ENCODE results near the gene SORCS2.

Gene SORCS2

GRCh38 chr4:7192252-7193029 is at the start of gene SORCS2:
Gene SORCS2, plus strand, starts transcription at chr4:7192538.
- in situ Hi-C loops (cut with HindIII; ENCODE audit: low sequenced_read_pairs) = no loop called here

- in situ Hi-C loops (cut with HindIII; ENCODE audit: low sequenced_read_pairs) = no loop called here
These were observed 47.7 kb upstream of the SORCS2 start for GRCh38 chr4:7144374-7145290.

DNA sequence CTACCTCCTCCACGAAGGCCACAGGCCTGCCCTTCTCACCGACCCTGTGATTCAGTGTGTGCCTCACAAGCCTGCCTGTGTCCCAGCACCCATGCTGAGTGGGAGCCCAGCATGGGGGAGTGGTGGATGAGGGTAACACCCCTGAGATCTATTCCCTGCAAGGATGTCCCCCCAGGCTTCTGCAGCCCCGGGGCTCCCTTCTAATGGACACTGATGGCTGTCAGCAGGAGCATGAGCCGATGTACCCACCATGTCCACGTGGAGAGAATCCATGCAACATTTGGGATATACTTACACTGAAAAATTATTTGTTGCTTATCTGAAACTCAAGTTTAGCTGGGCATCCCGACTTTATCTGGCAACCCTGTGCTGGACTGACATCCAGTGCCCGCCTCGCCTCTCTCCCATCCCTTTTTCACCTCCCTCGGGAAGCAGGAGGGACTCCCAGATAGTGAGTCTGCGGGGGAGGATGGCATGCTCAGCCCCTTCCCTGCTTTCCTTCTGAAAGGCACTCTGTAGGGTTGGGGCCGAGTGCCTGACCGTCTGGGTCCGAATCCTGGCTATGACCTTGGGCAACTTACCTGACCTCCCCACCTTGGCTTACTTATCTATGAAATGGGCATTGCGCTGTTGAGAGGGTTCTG is 46.9 kb upstream of the SORCS2 start:
- in situ Hi-C loops (cut with HindIII; ENCODE audit: low sequenced_read_pairs) = no loop called here

DNA sequence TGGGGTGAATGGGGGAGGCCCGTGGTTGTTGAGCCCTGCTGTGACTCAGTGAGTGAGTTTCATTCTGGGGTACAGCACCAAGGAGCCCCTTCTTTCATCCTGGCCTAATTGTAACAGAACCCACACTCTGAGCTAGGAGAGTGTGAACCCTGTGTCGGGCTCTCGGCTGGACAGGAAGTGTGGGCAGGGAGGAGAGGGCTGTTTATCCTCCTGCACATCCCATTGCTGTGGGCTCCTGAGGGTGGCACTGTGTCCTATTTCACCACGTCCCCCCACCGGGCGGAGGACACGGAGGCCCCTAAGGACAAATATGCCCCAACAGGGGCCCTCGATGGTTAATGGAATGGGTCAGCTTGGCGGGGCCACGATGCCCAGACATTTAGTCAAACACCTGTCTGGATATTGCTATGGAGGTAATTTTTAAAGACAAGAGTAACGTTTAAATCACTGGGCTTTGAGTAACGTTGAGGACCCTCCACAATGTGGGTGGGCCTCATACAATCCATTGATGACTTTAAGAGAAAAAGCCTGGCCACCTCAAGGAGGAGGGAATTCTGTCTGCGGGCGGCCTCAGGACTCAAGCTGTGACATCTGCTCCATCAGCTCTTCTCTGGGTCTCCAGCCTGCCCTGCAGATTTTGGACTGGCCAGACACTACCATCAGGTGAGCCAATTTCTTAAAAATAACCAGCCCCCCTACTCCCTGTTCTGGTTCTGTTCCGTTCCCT is 46.1 kb upstream of the SORCS2 start:
- in situ Hi-C loops (cut with HindIII; ENCODE audit: low sequenced_read_pairs) = no loop called here

GRCh38 chr4:7146786-7147115 is 45.6 kb upstream of the SORCS2 start:
- in situ Hi-C loops (cut with HindIII; ENCODE audit: low sequenced_read_pairs) = no loop called here

DNA sequence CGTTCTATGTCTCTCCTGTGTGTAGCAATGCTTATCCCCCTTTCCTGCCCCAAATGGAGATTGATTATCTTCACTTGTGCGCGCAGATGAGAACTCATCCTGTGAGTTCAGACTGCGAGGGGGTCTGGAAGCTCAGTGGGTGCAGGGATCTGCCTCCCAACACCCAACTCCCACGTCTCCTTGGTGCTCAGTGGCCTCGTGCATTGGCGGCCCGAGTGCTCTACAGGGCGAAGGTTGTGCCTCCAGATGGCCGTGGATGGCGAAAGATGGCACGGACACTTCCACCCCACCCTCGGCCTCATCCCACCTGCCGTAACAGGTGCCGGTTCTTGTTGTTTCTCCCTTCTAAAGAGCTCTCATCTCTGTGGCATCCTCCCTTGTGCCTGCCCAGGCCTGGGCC is 45.1 kb upstream of the SORCS2 start:
- in situ Hi-C loops (cut with HindIII; ENCODE audit: low sequenced_read_pairs) = no loop called here

DNA sequence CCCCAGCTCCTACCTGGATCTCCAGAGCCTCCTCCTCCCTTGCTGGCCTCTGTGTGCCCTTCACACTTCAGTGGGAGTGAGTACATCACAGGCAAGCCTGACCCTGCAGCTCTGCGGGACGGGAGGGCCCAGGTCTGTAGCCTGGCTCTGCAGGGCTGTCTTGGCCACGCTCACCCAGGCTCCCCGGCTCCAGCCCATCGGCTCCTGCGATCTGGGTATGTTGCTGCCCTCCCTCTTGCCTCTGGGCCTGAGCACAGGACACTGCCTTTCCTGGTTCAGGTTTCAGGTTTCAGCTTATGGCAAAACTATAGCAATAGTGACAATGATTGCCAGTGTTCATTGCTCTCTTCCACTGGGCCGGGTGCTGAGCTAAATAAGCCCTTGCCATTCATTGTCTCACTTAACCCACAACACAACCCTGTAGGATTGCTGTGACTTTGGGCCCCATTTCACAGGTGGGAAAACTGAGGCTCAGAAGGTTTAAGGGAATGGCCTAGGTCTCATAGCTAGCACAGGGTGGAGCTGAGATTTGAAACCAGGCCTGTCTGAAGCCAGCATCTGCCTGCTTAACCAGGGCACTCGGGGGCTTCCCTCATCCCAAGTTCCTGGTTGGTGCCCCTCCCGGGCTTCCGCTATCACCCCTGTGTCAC is 44.6 kb upstream of the SORCS2 start:
- in situ Hi-C loops (cut with HindIII; ENCODE audit: low sequenced_read_pairs) = no loop called here

- in situ Hi-C loops (cut with HindIII; ENCODE audit: low sequenced_read_pairs) = no loop called here
These were observed 44.0 kb upstream of the SORCS2 start for GRCh38 chr4:7148337-7148736.

DNA sequence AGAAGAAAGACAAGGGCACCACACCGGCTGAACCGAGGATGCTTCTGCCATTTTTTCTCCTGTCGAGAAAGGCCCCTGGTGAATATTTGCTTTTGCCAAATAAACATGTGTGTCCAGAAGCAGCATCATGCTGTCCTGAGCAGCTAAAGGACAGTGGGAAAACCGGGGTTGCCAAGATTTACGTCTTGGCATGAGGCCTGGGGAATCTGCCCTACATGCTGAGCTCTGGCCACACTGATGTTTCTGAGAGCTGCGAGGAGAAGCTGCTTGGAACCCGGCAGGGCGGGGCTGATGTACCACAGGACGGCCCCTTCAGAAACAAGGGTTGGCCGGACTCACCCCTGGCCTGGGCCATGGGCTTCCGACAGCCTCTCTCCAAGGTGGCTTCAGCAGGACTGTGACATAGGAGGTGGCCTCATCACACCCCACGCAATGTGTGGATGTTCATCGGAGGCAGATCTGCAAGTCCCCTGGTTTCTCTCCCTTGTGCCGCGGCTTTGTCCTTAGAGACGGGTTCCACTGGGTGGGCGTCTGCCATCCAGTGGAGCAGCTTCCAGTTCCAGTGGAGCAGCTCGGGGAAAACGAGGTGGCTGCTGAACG is 42.2 kb upstream of the SORCS2 start:
- in situ Hi-C loops (cut with HindIII; ENCODE audit: low sequenced_read_pairs) = no loop called here

DNA sequence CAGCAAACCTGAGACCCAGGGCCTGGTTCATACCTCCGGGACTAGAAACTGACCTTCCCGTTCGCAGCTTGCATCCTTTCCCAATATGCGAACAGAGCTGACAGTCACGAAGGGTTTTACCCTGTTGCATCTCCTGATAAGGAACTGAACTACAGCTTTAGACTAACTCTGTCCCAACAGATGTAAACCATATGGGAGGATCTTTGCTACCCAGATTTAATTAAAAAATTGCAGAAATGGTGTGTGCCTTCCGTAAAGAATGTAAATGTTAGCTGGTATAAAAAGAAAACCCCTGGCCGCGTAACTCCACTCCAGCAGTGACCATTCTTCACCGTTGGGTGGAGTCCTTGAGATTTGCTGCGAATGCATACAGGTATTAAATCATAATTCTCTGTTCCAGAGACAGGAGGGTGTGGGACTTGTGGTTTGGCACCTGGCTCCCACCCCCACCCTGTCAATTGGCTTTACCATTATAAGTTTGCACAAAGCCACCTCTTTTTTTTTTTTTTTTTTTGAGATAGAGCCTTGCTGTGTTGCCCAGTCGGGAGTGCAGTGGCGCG is 40.6 kb upstream of the SORCS2 start:
- in situ Hi-C loops (cut with HindIII; ENCODE audit: low sequenced_read_pairs) = no loop called here

DNA sequence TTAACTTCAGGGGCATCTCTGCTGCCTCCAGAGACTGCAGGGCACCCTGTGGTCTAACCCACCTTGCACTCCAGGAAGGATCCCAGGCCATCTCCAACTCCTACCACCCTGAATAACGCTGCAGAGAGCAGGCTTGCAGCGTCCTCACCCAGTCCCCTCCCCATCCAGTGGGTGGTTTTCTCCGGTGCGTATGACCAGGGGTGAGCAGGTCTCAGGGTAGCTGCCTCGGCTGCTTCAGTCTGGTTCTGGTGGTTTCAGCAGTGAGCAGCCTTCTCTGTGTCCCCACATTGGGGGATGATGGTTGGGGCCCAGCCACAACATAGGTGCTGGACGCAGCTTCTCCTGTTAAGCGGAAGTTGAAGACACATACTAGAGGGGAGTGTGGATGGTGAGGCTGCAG is 38.6 kb upstream of the SORCS2 start:
- in situ Hi-C loops (cut with HindIII; ENCODE audit: low sequenced_read_pairs) = no loop called here

GRCh38 chr4:7154351-7154981 is 37.9 kb upstream of the SORCS2 start:
- in situ Hi-C loops (cut with HindIII; ENCODE audit: low sequenced_read_pairs) = no loop called here

DNA sequence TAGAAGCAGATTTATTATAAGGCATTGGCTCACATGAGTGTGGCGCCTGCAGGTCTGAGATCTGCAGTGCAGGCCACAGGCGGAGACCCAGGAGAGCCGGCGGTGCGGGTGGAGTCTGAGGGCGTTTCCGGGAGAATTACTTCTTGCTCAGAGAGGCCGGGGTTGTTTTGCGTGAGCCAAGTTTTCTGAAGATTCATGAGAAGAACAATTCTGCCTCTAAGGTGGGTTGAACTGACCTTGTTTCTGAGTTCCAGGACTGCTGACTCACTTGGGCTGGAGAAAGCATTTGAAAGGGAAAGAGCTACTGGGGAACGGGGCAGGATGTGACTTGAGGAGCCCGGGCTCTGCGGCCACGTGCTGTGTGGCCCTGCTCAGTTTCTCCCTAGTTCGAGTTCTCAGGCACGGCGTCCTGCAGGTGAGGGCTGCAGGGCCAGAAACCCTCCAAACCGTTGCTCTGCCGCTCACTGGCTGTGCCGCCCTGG is 36.7 kb upstream of the SORCS2 start:
- in situ Hi-C loops (cut with HindIII; ENCODE audit: low sequenced_read_pairs) = no loop called here

DNA sequence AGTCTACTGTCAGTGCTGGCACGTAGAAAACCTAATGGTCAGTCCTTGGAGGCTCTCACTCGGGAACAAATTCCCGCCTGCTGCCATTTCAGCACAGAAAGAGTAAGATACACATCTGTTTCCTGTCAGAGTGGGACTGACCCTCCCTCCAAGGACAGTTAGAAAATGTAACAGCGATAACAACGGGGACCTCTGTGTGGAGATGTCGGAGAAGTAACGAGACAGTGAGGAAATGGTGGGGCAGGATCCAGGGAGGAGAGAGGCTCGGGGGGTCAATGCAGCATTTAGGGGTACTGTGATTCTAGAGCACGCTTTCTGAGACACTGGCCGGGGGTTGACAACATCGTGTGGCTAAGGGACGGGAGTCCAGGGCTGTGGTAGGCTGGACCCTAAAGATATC is 36.0 kb upstream of the SORCS2 start:
- in situ Hi-C loops (cut with HindIII; ENCODE audit: low sequenced_read_pairs) = no loop called here

GRCh38 chr4:7156761-7157488 is 35.4 kb upstream of the SORCS2 start:
- in situ Hi-C loops (cut with HindIII; ENCODE audit: low sequenced_read_pairs) = no loop called here

GRCh38 chr4:7157666-7158065 is 34.7 kb upstream of the SORCS2 start:
- in situ Hi-C loops (cut with HindIII; ENCODE audit: low sequenced_read_pairs) = no loop called here

DNA sequence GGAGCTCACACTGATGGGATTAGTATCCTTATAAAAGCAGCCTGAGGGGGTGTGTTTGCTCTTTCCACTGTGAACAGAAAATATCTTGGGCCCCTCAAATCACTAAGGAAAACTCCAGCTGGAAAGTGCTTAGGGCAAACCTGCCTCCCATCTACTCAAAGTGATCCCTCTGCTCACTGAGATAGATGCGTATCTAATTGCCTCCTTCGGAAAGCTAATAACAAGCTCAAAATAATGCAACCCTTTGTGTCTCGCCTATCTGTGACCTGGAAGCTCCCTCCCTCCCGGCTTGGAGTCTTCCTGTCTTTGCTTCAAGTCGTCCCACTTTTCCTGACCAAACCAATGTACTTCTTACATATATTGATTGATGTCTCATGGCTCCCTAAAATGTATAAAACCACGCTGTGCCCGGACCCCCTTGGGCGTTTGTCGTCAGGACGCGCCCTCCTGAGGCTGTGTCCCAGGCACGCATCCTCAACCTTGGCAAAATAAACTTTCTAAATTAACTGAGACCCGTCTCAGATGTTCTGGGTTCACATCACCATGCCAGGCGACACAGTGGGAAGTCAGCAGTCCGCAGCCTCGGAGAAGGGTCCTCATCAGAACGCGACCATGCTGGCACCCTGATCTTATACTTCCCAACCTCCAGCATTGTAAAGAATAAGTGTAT is 34.1 kb upstream of the SORCS2 start:
- in situ Hi-C loops (cut with HindIII; ENCODE audit: low sequenced_read_pairs) = no loop called here

DNA sequence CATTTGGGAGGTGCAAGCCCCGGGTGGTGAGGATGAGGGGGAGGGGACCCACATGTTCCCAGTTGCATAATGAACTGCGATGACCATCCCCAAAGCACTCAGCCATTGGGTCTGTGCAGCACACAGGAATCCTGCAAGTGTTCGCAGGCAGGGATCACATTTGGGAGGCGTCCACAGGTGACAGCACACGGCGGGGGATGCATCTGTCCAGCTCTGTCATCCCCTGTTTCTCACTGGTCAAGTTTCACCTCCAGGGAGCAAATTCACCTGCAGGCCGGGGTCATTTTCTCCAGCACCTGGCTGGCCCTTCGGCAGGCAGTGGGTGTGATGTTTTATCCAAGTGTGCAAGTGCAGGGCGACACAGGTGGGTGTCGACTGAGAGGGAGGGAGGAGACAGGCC is 33.3 kb upstream of the SORCS2 start:
- in situ Hi-C loops (cut with HindIII; ENCODE audit: low sequenced_read_pairs) = no loop called here

Measured in DLD1 (cell line).